Neural cell (in vitro differentiated cells): Measurements from ENCODE around the gene PDK2.

Source experiments
- EZH2 ChIP-seq: fragments of 200-600, 300-800 bp; shearing (Covaris generic), sonication (generic); IDR thresholded peaks from 2 replicates; pipeline ENCODE4 v1.6.1; 2014; ENCODE audit warnings: antibody characterized with exemption, low read length, borderline replicate concordance, mild to moderate bottlenecking; ENCODE audit not compliant: insufficient read depth, poor library complexity, severe bottlenecking
- MXI1 ChIP-seq: fragments of 450-650 bp; conservative IDR thresholded peaks from 2 replicates; pipeline ENCODE4 v1.6.1; 2014; ENCODE audit warnings: antibody characterized with exemption, mild to moderate bottlenecking; ENCODE audit not compliant: poor library complexity, severe bottlenecking
- TAF1 ChIP-seq: IDR thresholded peaks from 2 replicates; pipeline ENCODE4 v1.6.1; 2012; ENCODE audit warnings: low read depth
- TF ChIP-seq, protein P1 (sequence below): fragments of 450-650 bp; IDR thresholded peaks from 2 replicates; pipeline ENCODE4 v1.5.1; 2014; ENCODE audit warnings: antibody characterized with exemption, mild to moderate bottlenecking, moderate library complexity; ENCODE audit not compliant: poor library complexity, severe bottlenecking

DNA sequence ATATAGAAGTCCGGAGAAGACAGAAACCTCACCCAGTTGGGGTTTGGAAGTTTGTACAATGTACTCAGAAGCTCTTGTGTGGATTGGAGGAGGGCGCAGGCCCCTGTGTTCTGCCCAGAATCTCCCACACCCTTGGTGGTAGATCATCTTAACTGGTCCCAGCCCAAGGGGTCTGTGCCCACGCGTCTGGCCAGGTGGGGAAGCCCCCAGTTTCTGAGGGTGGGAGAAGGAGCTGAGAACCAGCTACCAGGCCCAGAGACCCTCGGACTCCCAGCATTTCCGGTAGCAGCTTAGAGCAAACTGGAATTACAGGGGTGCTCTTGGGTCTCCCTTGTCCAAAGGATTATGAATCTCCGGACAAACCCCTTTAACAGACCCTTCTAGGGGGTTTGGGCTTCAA is 57.6 kb downstream of the PDK2 start:
- TF ChIP-seq, protein P1, sequence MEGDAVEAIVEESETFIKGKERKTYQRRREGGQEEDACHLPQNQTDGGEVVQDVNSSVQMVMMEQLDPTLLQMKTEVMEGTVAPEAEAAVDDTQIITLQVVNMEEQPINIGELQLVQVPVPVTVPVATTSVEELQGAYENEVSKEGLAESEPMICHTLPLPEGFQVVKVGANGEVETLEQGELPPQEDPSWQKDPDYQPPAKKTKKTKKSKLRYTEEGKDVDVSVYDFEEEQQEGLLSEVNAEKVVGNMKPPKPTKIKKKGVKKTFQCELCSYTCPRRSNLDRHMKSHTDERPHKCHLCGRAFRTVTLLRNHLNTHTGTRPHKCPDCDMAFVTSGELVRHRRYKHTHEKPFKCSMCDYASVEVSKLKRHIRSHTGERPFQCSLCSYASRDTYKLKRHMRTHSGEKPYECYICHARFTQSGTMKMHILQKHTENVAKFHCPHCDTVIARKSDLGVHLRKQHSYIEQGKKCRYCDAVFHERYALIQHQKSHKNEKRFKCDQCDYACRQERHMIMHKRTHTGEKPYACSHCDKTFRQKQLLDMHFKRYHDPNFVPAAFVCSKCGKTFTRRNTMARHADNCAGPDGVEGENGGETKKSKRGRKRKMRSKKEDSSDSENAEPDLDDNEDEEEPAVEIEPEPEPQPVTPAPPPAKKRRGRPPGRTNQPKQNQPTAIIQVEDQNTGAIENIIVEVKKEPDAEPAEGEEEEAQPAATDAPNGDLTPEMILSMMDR = no peak
- TF ChIP-seq MXI1 (no peak), TAF1 (no peak), EZH2 (no peak)
